HG03558 (cell line): ENCODE results near the gene DNAJB11.
A peak's percentile ranks its signal among the peaks of the same experiment; 100 is the strongest.
"Not testable (repeated sequence)": the region's sequence is repeated elsewhere in the genome, so short reads cannot be mapped to it uniquely, and the experiment has no call there.

Source experiments
- ATAC-seq: cut with Tn5 transposase; IDR thresholded peaks from one replicate; pipeline ENCODE4 v1.9.1; 2021; ENCODE audit warnings: moderate number of reproducible peaks; ENCODE audit not compliant: unreplicated experiment; ENCODE audit errors: extremely low read depth

DNAJB11 gene

GRCh38 chr3:186570096-186570940, at the start of gene DNAJB11:
Gene DNAJB11, plus strand, starts transcription at chr3:186570720. Its CDS starts 178 bp downstream, at chr3:186570898.
- ATAC-seq = peak; percentile 78

GRCh38 chr3:186520957-186521842, 49.3 kb upstream of the DNAJB11 start:
- peak; percentile 41 for ATAC-seq

- no peak for ATAC-seq
Measured at GRCh38 chr3:186523022-186523421, 47.5 kb upstream of the DNAJB11 start.

- no peak for ATAC-seq
Measured at GRCh38 chr3:186523434-186523833, 47.1 kb upstream of the DNAJB11 start.

GRCh38 chr3:186524616-186525015, 45.9 kb upstream of the DNAJB11 start:
- no peak for ATAC-seq

GRCh38 chr3:186525369-186526255, 44.9 kb upstream of the DNAJB11 start:
- no peak for ATAC-seq

- ATAC-seq = no peak
Measured at GRCh38 chr3:186526256-186526606, 44.3 kb upstream of the DNAJB11 start.

GRCh38 chr3:186529201-186529999, 41.1 kb upstream of the DNAJB11 start:
- ATAC-seq = no peak

GRCh38 chr3:186530415-186530814, 40.1 kb upstream of the DNAJB11 start:
- ATAC-seq = no peak

- not testable (repeated sequence) for ATAC-seq
Measured at GRCh38 chr3:186531694-186532093, 38.8 kb upstream of the DNAJB11 start.

GRCh38 chr3:186532598-186533072, 37.9 kb upstream of the DNAJB11 start:
- ATAC-seq = peak; percentile 44

- ATAC-seq = peak; percentile 64
Measured at GRCh38 chr3:186534113-186534669, 36.3 kb upstream of the DNAJB11 start.

GRCh38 chr3:186536883-186537844, 33.4 kb upstream of the DNAJB11 start:
- ATAC-seq = no peak

GRCh38 chr3:186538779-186539178, 31.7 kb upstream of the DNAJB11 start:
- no peak for ATAC-seq

GRCh38 chr3:186540221-186540834, 30.2 kb upstream of the DNAJB11 start:
- ATAC-seq = peak; percentile 42

GRCh38 chr3:186540835-186541226, 29.7 kb upstream of the DNAJB11 start:
- no peak for ATAC-seq

GRCh38 chr3:186544281-186544680, 26.2 kb upstream of the DNAJB11 start, which contains the start of gene CRYGS:
Gene CRYGS, minus strand, starts transcription at chr3:186544380. Its CDS starts 54 bp downstream, at chr3:186544326.
- no peak for ATAC-seq
